Aorta (tissue), 5 donors: Measurements from ENCODE around the gene CPNE2. TPM values are rescaled to one million over a fixed set of nuclear protein-coding genes. Genes with fewer than 3 reads are reported as not detected.

Experiments
- ATAC-seq: fragments of 200-7000 bp; cut with Tn5 transposase; one replicate; pipeline ENCODE4 v1.9.1; 2022; ENCODE audit warnings: moderate library complexity; ENCODE audit not compliant: low FRiP score
- DNase-seq, 2 donors: peaks; one replicate each; pipeline ENCODE4 v3.0.0-alpha.2; 2020
- H3K27ac ChIP-seq, 2 donors: one replicate each; pipeline ENCODE4 v1.5.1; 2013; ENCODE audit warnings: low read length in 2 of 2, mild to moderate bottlenecking in 2 of 2, moderate library complexity in 2 of 2, control low read depth in 1 of 2, inconsistent platforms in 1 of 2, low read depth in 1 of 2
- H3K27me3 ChIP-seq, 2 donors: one replicate each; pipeline ENCODE4 v1.6.1; 2013; ENCODE audit warnings: control low read depth in 1 of 2, low read length in 1 of 2, mild to moderate bottlenecking in 1 of 2, moderate library complexity in 1 of 2; ENCODE audit not compliant: insufficient read depth in 2 of 2, control insufficient read depth in 1 of 2
- H3K36me3 ChIP-seq, 2 donors: one replicate each; pipeline ENCODE4 v1.6.1; 2013; ENCODE audit warnings: control low read depth in 1 of 2, low read length in 1 of 2, mild to moderate bottlenecking in 1 of 2; ENCODE audit not compliant: insufficient read depth in 2 of 2, control insufficient read depth in 1 of 2
- H3K4me1 ChIP-seq, 2 donors: one replicate each; pipeline ENCODE4 v1.6.1; 2013; ENCODE audit warnings: low read length in 2 of 2, control low read depth in 1 of 2, mild to moderate bottlenecking in 1 of 2, moderate library complexity in 1 of 2; ENCODE audit not compliant: insufficient read depth in 2 of 2, control insufficient read depth in 1 of 2
- H3K4me3 ChIP-seq, 2 donors: one replicate each; pipeline ENCODE4 v1.5.1; 2013; ENCODE audit warnings: low read length in 2 of 2, control low read depth in 1 of 2, mild to moderate bottlenecking in 1 of 2
- H3K9me3 ChIP-seq: one replicate; pipeline ENCODE4 v1.6.1; 2013; ENCODE audit warnings: mild to moderate bottlenecking, low read length; ENCODE audit not compliant: control insufficient read depth
- WGBS, 2 donors: extraction: QIAGEN DNeasy Blood & Tissue Kit; methylation state at CpG; one replicate each; pipeline ENCODE4 v1.1.7; 2013; 5-methylcytosine and 5-hydroxymethylcytosine counted together
- intact Hi-C, 2 donors: fragments of 100-400 bp; cut with DNase I; formaldehyde crosslinking; loops; one replicate each; pipeline versions ENCODE4 v1.14.2 to v1.15.0; 2022
- polyA plus RNA-seq, 2 donors: library from polyadenylated mRNA; stranded (reverse); fragments of 200-250 nt; gene quantifications; one replicate each; pipeline ENCODE4 v1.2.3, GENCODE V29; 2013
- total RNA-seq, 2 donors: library from RNA; stranded (reverse); fragmentation: NEBNext Ultra II Directional; extraction: Animal tissue kit (Norgen Biotek cat#: 25700); gene quantifications; one replicate each; pipeline ENCODE4 v1.2.1, GENCODE V29; 2021
- donor health status: healthy with polysubstance abuse.
- donor health status: Bipolar disorder and iron deficiency.
- donor health status: DM: no; HTN: no; CAD: no.
- donor health status: DM: no; HTN: no; CAD: no.
- donor health status: DM: yes; HTN: yes; CAD: no.

CPNE2 gene
- total and polyA plus RNA-seq, 4 donors: 19.0 to 37.1 (median 25.4) TPM

GRCh38 chr16:57146040-57146647, 53.8 kb downstream of the CPNE2 start:
- 88 to 90% methylated on average over 24 of the region's 24 CpGs for WGBS, 2 donors
- DNase-seq: peak in 1 of 2 donors; percentile 67
- Histone ChIP-seq H3K4me3 (no peak overlapping the region), H3K27me3 (no peaks in the 10 kb centered on the region), H3K36me3 (no peaks in the 10 kb centered on the region), H3K9me3 (no peaks in the 10 kb centered on the region), H3K27ac (no peak overlapping the region), H3K4me1 (no peaks in the 10 kb centered on the region)
- intact Hi-C loops: no loop called here
- no peak for ATAC-seq

DNA sequence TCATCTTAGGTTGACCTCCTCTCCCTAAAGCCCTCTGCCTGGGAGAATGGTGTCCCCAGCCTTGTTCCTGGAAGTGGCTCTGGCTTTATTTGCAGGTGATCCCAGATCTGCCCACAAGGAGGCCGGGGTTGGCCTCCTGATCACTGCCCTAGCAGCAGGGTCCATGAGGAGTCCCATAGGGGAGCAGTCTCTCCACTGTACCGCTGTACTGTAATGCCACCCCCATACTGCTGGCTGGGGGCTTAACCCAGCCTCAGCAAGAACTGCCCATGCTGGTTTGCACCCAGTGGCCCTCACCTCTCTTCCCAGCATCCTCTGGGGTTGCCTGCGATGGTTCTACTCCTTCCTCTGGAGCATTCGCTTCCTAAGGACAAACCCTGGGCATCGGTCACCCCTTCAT, 54.4 kb downstream of the CPNE2 start:
- intact Hi-C loops: no loop called here
- H3K36me3 ChIP-seq: no peaks in the 10 kb centered on the region
- 91 to 94% methylated on average over 5 of the region's 5 CpGs for WGBS, 2 donors
- H3K27ac ChIP-seq: no peak overlapping the region
- no peaks in the 10 kb centered on the region for H3K4me1 ChIP-seq
- no peak overlapping the region for H3K4me3 ChIP-seq
- no peaks in the 10 kb centered on the region for H3K9me3 ChIP-seq
- DNase-seq (peak in 1 of 2 donors; percentile 64), ATAC-seq (no peak)
- H3K27me3 ChIP-seq: no peaks in the 10 kb centered on the region

DNA sequence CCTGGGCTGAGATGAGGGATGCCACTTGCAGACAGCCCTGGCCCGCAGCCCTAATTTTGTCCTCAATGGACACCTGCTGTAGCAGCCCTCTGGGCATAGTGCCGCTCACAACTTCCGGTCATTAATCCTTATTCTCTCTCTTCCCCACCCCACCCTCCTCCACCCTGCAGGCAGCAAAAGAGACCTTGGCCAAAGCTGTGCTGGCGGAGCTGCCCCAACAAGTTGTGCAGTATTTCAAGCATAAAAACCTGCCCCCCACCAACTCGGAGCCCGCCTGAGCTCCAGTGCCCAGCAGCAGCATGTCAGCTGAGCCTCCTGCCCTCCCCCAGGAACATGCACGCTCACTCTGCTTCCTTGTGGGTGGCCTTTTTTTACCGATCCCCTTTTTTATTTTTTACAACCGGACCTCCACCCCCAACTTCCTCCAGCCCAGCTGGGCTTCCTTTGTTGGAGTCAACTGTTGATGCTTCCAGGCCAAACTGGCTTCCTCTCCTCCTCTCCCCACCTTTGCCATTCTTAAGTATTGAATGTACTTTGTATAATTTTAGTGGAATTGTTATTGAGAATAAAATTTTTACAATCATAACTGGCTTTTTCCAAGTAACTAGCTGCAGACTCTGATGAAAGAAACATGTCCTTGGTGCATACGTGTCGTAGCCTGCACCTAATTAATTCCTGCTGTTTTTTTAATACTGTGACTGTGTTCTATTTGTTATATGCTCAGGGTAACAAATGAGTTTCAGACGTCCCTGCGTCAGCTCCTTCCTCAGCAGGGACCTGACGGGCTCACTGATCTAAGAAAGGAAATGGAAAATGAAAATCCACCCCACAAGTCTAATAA, 55.2 kb downstream of the CPNE2 start:
- intact Hi-C loops: no loop called here
- Histone ChIP-seq H3K36me3 (no peaks in the 10 kb centered on the region), H3K27me3 (no peaks in the 10 kb centered on the region), H3K4me1 (no peaks in the 10 kb centered on the region), H3K27ac (no peak overlapping the region), H3K9me3 (no peaks in the 10 kb centered on the region), H3K4me3 (no peak overlapping the region)
- ATAC-seq: no peak
- peak in 1 of 2 donors; percentile 67 for DNase-seq
- 51 to 52% methylated on average over 14 of the region's 14 CpGs for WGBS, 2 donors

- Histone ChIP-seq H3K4me3 (no peak overlapping the region), H3K27ac (no peak overlapping the region), H3K9me3 (no peaks in the 10 kb centered on the region), H3K27me3 (no peaks in the 10 kb centered on the region), H3K36me3 (peaks cover 0 to under 1% of the 10 kb centered on the region in 2 donors), H3K4me1 (no peaks in the 10 kb centered on the region)
- 90 to 95% methylated on average over 6 of the region's 6 CpGs for WGBS, 2 donors
- DNase-seq: no peak
- ATAC-seq: no peak
- intact Hi-C loops: no loop called here
These were observed 56.1 kb downstream of the CPNE2 start for GRCh38 chr16:57148481-57148880.

- Histone ChIP-seq H3K36me3 (peaks cover 0 to 3% of the 10 kb centered on the region in 2 donors), H3K4me3 (no peak overlapping the region), H3K27ac (no peak overlapping the region), H3K27me3 (no peaks in the 10 kb centered on the region), H3K9me3 (no peaks in the 10 kb centered on the region), H3K4me1 (no peaks in the 10 kb centered on the region)
- 92 to 94% methylated on average over 10 of the region's 10 CpGs for WGBS, 2 donors
- intact Hi-C loops: no loop called here
- DNase-seq: peak in 1 of 2 donors; percentile 61
- no peak for ATAC-seq
These were observed 57.0 kb downstream of the CPNE2 start for GRCh38 chr16:57149391-57149790.

DNA sequence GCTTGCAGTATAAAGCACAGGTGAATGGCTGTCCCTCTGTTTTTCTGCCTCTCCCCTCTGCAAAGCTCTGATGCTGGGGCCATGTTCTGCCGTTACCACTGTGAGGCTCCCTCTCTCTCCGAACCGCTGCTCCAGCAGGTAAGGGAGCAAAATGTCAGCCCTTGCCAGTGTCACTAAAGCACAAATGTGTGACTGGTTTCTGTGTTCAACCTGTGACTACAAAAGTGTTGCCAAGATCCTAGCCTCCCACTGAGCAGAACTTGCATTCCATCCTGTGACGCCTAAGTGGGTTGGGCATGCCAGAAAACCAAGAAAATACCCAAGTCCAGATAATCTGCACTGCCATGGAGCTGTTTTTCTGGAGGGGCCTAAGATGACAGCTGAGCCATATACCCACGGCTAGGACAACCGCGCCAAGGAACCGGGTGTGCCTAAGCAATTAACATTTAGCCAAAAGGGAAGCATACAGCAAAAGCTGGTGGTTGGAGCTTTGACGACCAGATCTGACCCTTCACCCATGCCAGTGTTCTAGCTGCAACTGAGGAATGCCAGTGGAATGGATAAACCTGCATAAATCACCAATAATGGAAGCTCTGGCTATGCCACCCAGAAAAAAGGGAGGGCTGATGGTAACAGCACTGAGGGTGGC, 58.4 kb downstream of the CPNE2 start:
- H3K4me1 ChIP-seq: no peaks in the 10 kb centered on the region
- no peaks in the 10 kb centered on the region for H3K9me3 ChIP-seq
- no peaks in the 10 kb centered on the region for H3K27me3 ChIP-seq
- intact Hi-C loops: no loop called here
- ATAC-seq: no peak
- H3K36me3 ChIP-seq: peaks cover 2 to 3% of the 10 kb centered on the region in 2 donors
- no peak overlapping the region for H3K4me3 ChIP-seq
- peak overlapping the region in 1 of 2 donors; percentile 8 for H3K27ac ChIP-seq
- 73% methylated on average over 9 of the region's 9 CpGs for WGBS, 2 donors
- DNase-seq: peak in 1 of 2 donors; percentile 28

DNA sequence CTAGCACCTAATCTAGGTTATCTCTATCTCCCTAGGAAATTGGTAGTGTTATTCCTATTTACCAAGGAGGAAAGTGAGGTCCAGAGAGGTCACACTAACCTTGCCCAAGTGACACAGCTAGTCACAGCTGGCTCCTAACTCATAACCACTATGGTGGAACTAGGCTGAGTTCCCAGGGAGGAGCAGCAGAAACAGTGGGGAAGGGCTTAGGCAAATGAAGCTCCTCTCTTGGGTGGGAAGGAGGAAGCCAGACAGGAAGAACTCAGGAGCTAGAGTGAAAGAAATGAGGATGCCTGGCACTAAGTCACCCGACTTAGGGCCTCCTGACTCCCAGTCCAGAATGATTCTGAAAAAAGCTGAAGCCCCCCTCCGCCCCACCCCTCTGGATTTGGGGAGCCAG, 59.0 kb downstream of the CPNE2 start:
- no peaks in the 10 kb centered on the region for H3K4me1 ChIP-seq
- H3K36me3 ChIP-seq: peaks cover 2 to 3% of the 10 kb centered on the region in 2 donors
- H3K4me3 ChIP-seq: no peak overlapping the region
- ATAC-seq (no peak), DNase-seq (no peak)
- H3K9me3 ChIP-seq: no peaks in the 10 kb centered on the region
- no peak overlapping the region for H3K27ac ChIP-seq
- WGBS, 2 donors: 75 to 83% methylated on average over 2 of the region's 2 CpGs
- intact Hi-C loops: no loop called here
- H3K27me3 ChIP-seq: no peaks in the 10 kb centered on the region

GRCh38 chr16:57152096-57153093, 60.0 kb downstream of the CPNE2 start:
- H3K27ac ChIP-seq: no peak overlapping the region
- intact Hi-C loops: no loop called here
- ATAC-seq (no peak), DNase-seq (no peak)
- WGBS, 2 donors: 82 to 83% methylated on average over 4 of the region's 4 CpGs
- peaks cover 2 to 3% of the 10 kb centered on the region in 2 donors for H3K36me3 ChIP-seq
- no peaks in the 10 kb centered on the region for H3K4me1 ChIP-seq
- no peak overlapping the region for H3K4me3 ChIP-seq
- no peaks in the 10 kb centered on the region for H3K27me3 ChIP-seq
- H3K9me3 ChIP-seq: no peaks in the 10 kb centered on the region
